Activated T-helper 17 cell treated with anti-CD3 and anti-CD28 coated beads, Interleukin-2, amount 50 U/mL, for 72 hours (primary cell): ENCODE measurements around the gene FEN1. TPM values are rescaled to one million over a fixed set of nuclear protein-coding genes. Genes with fewer than 3 reads are reported as not detected.

Experiments used
- ATAC-seq: fragments of 150-1000 bp; cut with Tn5 transposase; replicated peaks from 2 replicates; pipeline ENCODE4 v1.10.0; 2021; ENCODE audit warnings: mild to moderate bottlenecking, moderate library complexity
- H3K27ac Mint-ChIP-seq: one replicate; pipeline ENCODE4 v1.8.0; 2022; ENCODE audit warnings: mixed read lengths
- H3K27me3 Mint-ChIP-seq: one replicate; pipeline ENCODE4 v1.8.0; 2022; ENCODE audit warnings: mixed read lengths
- H3K36me3 Mint-ChIP-seq: one replicate; pipeline ENCODE4 v1.8.0; 2022; ENCODE audit warnings: low read depth, mild to moderate bottlenecking, mixed read lengths
- H3K4me1 Mint-ChIP-seq: one replicate; pipeline ENCODE4 v1.8.0; 2022; ENCODE audit warnings: mixed read lengths
- H3K4me3 Mint-ChIP-seq: one replicate; pipeline ENCODE4 v1.8.0; 2022; ENCODE audit warnings: mild to moderate bottlenecking, mixed read lengths
- H3K9me3 Mint-ChIP-seq: one replicate; pipeline ENCODE4 v1.8.0; 2022; ENCODE audit warnings: mixed read lengths
- total RNA-seq, 2 donors: library from RNA; stranded (reverse); gene quantifications; one replicate each; pipeline ENCODE4 v1.2.3, GENCODE V29; 2022

The FEN1 gene
- total RNA-seq, 2 donors from 2014 or later = 72.6 to 133 TPM

DNA sequence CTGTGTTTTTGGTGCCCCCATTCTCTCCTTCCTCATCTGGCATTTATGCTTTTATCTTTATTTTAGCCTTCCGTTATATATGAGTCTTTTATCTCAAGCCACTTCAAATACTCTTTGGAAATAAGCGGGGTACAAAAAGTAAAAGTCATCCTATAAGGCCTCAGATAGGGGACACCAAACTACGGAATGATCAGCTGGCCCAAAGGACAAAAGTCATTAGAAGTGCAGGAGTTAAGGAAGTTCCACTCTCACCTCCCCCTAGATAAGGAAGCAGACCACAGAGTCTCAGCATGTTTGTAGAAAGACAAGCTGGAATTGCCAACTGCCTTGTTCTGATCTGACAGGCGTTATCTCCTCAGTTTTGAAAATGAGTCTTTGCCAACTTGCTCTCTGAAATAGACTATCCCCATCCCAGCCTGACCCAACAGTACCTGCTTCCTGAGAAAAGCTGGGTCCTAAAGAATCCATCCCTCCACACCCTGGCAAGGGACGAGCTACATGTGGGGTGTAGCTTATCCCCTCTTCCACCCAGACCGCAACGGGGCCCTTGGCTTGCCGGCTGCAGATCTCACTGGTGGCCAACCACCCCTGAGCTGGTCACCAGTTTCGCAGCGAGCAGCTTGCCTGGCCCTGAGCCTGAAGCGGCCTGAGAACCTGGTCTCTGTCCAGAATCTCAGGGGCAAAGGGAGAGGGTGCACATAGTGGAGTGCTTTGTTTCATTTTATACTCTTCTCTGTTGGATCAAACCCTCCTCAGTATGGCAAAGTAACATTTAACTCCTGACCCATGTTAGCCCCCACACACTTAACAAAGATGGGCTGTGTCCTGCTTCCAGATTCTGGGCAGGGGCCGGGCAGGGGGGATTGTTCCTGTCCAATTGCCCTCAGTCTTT is 49.2 kb downstream of the FEN1 start:
- Mint-ChIP-seq H3K4me1 (no peaks in the 10 kb centered on the region), H3K27me3 (no peaks in the 10 kb centered on the region), H3K4me3 (no peak overlapping the region), H3K27ac (no peak overlapping the region), H3K36me3 (peaks cover 58% of the 10 kb centered on the region), H3K9me3 (no peaks in the 10 kb centered on the region)
- ATAC-seq = no peak

GRCh38 chr11:61842528-61842820 is 49.8 kb downstream of the FEN1 start:
- H3K27me3 Mint-ChIP-seq = no peaks in the 10 kb centered on the region
- no peaks in the 10 kb centered on the region for H3K9me3 Mint-ChIP-seq
- no peaks in the 10 kb centered on the region for H3K4me1 Mint-ChIP-seq
- H3K36me3 Mint-ChIP-seq = peaks cover 63% of the 10 kb centered on the region
- ATAC-seq = no peak
- no peak overlapping the region for H3K4me3 Mint-ChIP-seq
- no peak overlapping the region for H3K27ac Mint-ChIP-seq

- H3K4me3 Mint-ChIP-seq = no peak overlapping the region
- no peaks in the 10 kb centered on the region for H3K9me3 Mint-ChIP-seq
- H3K4me1 Mint-ChIP-seq = no peaks in the 10 kb centered on the region
- ATAC-seq = no peak
- H3K27ac Mint-ChIP-seq = no peak overlapping the region
- peaks cover 69% of the 10 kb centered on the region for H3K36me3 Mint-ChIP-seq
- H3K27me3 Mint-ChIP-seq = no peaks in the 10 kb centered on the region
These were observed 52.3 kb downstream of the FEN1 start for GRCh38 chr11:61844909-61845565.

DNA sequence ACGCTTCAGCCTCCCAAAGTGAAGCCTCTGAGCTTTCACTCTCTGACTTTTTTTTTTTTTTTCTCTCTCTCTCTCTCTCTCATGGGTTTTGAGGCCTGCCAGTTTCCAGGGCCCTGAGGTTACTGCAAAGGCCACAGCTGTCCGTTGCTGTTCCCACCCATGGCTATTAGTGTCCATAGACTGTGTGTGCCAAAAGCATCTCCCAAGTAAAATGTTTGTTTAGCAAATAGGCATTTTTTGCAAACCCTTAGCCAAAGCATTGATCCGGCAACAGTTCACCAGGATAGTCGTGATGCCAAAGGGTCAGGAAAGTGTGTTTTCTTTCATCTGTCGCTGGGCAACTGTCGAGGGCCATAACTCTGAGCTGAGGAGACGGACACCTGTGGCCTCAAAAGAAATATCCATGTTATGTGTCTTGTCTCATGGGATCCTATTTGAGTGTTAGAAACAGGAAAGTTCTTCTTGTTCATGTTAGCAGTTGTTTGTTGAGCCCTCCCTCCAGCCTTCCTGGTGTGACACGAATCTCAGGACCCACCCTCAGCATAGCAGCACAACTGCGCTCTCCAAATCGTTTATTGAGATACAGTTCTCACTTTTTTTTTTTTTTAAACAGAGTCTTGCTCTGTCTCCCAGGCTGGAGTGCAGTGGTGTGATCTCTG is 53.8 kb downstream of the FEN1 start:
- Mint-ChIP-seq H3K36me3 (peaks cover 67% of the 10 kb centered on the region), H3K4me1 (no peaks in the 10 kb centered on the region)

More for the DNA sequence above, 53.8 kb downstream of the FEN1 start:
- H3K9me3 Mint-ChIP-seq = no peaks in the 10 kb centered on the region
- no peak overlapping the region for H3K4me3 Mint-ChIP-seq
- no peaks in the 10 kb centered on the region for H3K27me3 Mint-ChIP-seq
- H3K27ac Mint-ChIP-seq = no peak overlapping the region
- ATAC-seq = no peak

Other genes with a start within 250 kb of the FEN1 start
- gene SYT7, start 211.8 kb upstream of the FEN1 start, total RNA-seq = under 1 TPM in 1 of 2 donors, not detected in 1; 0.19 TPM
- gene DAGLA, start 112.5 kb upstream of the FEN1 start, total RNA-seq = under 1 TPM; 0.11 to 0.13 TPM
- 1 to 10 TPM; 1.2 to 5.9 TPM for gene MYRF, start 40.3 kb upstream of the FEN1 start, total RNA-seq
- gene TMEM258, start 312 bp upstream of the FEN1 start, total RNA-seq = 100 to 1,000 TPM; 135 to 156 TPM
- 10 to 100 TPM in 1 of 2 donors, 1 to 10 TPM in 1; 5.6 to 22.9 TPM for gene FADS1, start 24.1 kb downstream of the FEN1 start, total RNA-seq
- gene FADS2, start 35.4 kb downstream of the FEN1 start, total RNA-seq = 10 to 100 TPM in 1 of 2 donors, 1 to 10 TPM in 1; 9.4 to 58.3 TPM
- gene FADS3, start 98.6 kb downstream of the FEN1 start, total RNA-seq = 10 to 100 TPM in 1 of 2 donors, 1 to 10 TPM in 1; 3.6 to 24.7 TPM
- not detected for gene RAB3IL1, start 124.7 kb downstream of the FEN1 start, total RNA-seq
- under 1 TPM; 0.05 to 0.24 TPM for gene BEST1, start 157.4 kb downstream of the FEN1 start, total RNA-seq
- 1,000 to 10,000 TPM in 1 of 2 donors, 100 to 1,000 TPM in 1; 701 to 1,114 TPM for gene FTH1, start 174.7 kb downstream of the FEN1 start, total RNA-seq